Lung (tissue), 12 donors: ENCODE results near the gene SPRN. TPM values are rescaled to one million over a fixed set of nuclear protein-coding genes. Genes with fewer than 3 reads are reported as not detected.

Experiments used
- ATAC-seq: fragments of 200-7000 bp; cut with Tn5 transposase; one replicate; pipeline ENCODE4 v1.9.1; 2020; ENCODE audit warnings: moderate number of reproducible peaks; ENCODE audit not compliant: insufficient read depth, low FRiP score
- DNase-seq, 3 donors: peaks; one replicate each; pipeline ENCODE4 v3.0.0-alpha.2; 2013 to 2017
- H3K27ac ChIP-seq, 2 donors: one replicate each; pipeline ENCODE4 v1.5.1; 2013; ENCODE audit warnings: mild to moderate bottlenecking in 2 of 2, moderate library complexity in 2 of 2, control low read depth in 1 of 2, inconsistent platforms in 1 of 2, low read depth in 1 of 2, low read length in 1 of 2
- H3K27me3 ChIP-seq, 3 donors: one replicate each; pipeline ENCODE4 v1.5.1; 2013; ENCODE audit warnings: low read length in 2 of 3; ENCODE audit not compliant: control insufficient read depth in 3 of 3, insufficient read depth in 3 of 3
- H3K36me3 ChIP-seq, 4 donors: one replicate each; pipeline ENCODE4 v1.5.1; 2013; ENCODE audit warnings: low read length in 4 of 4, mild to moderate bottlenecking in 1 of 4, moderate library complexity in 1 of 4; ENCODE audit not compliant: control insufficient read depth in 4 of 4, insufficient read depth in 4 of 4
- H3K4me1 ChIP-seq, 5 donors: one replicate each; pipeline ENCODE4 v1.5.1; 2013; ENCODE audit warnings: low read length in 5 of 5, mild to moderate bottlenecking in 2 of 5, moderate library complexity in 1 of 5; ENCODE audit not compliant: control insufficient read depth in 5 of 5, insufficient read depth in 5 of 5
- H3K4me3 ChIP-seq: one replicate; pipeline ENCODE4 v1.5.1; 2013; ENCODE audit warnings: mild to moderate bottlenecking, control low read depth, moderate library complexity
- H3K9ac ChIP-seq, 2 donors: one replicate each; pipeline ENCODE4 v1.5.1; 2013; ENCODE audit warnings: low read length in 2 of 2, control low read depth in 1 of 2; ENCODE audit not compliant: insufficient read depth in 1 of 2
- H3K9me3 ChIP-seq, 4 donors: one replicate each; pipeline ENCODE4 v1.5.1; 2013; ENCODE audit warnings: low read length in 3 of 4, mild to moderate bottlenecking in 1 of 4, moderate library complexity in 1 of 4; ENCODE audit not compliant: control insufficient read depth in 4 of 4, insufficient read depth in 3 of 4
- WGBS, 2 donors: extraction: QIAGEN DNeasy Blood & Tissue Kit; methylation state at CpG; one replicate each; pipeline ENCODE4 v1.1.7; 2013; 5-methylcytosine and 5-hydroxymethylcytosine counted together
- polyA plus RNA-seq, 2 donors: library from polyadenylated mRNA; stranded (reverse); fragments of 200-250 nt; gene quantifications; one replicate each; pipeline ENCODE4 v1.2.1, GENCODE V29; 2013
- total RNA-seq, 2 donors: library from RNA; depleted of rRNA in 1 of 2; stranded (reverse); fragments of >200 nt in 1 of 2; gene quantifications; one replicate each; pipeline ENCODE4 v1.2.1, GENCODE V29; 2014 to 2021
- TF ChIP-seq, protein P1 (sequence below): IDR thresholded peaks from 2 replicates; pipeline ENCODE4 v1.5.1; 2012; ENCODE audit warnings: mild to moderate bottlenecking; ENCODE audit errors: control extremely low read depth, extremely low read depth
- donor health status: control.
- donor health status: control.
- donor health status: Bipolar disorder and iron deficiency.
- donor health status: healthy.
- donor health status: DM: yes; HTN: yes; CAD: no.

SPRN gene
- total and polyA plus RNA-seq, 4 donors, result 0.11 to 0.34 (median 0.16) TPM

DNA sequence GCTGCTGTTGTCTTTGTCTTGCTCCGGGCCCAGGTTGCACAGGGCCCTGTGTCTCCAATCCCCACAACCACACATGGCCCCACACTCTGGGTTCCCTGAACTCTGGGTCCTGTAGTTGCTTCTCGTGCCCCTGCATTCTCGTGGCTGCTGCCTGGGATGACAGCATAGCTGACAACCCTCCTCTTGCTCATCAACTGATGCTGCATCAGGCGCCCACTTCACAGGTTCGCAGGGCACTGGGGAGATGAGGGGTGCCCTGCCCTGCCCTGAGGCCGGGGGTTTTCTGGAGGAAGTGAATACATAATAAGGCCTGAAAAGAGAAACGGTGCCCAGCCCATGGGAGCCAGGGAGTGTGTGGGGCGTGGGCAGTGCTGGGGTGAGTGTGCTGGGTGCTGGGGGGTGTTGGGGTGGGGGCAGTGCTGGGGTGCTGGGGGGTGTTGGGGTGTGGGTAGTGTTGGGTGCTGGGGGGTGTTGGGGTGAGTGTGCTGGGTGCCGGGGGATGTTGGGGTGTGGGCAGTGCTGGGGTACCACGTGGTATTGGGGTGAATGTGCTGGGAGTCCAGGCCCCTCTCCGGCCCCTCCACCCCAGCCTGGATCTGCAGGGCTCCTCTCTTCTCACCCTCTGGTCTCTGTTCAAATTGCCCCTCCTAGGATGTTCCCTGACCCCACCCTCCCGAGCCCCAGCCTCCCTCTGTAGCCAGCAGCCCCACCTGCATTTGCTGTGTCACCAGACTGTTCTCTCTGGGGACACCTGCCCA, 32.5 kb downstream of the SPRN start:
- H3K36me3 ChIP-seq, result peaks cover 0 to 13% (median 4%) of the 10 kb centered on the region in 4 donors
- no peak overlapping the region for H3K4me3 ChIP-seq
- no peak for ATAC-seq
- no peaks in the 10 kb centered on the region for H3K27me3 ChIP-seq
- H3K4me1 ChIP-seq, result peaks cover 0 to 9% (median 0%) of the 10 kb centered on the region in 5 donors
- WGBS, 2 donors, result 80 to 83% methylated on average over 11 to 12 of the region's 12 CpGs
- H3K9me3 ChIP-seq, result no peaks in the 10 kb centered on the region
- no peak overlapping the region for H3K27ac ChIP-seq
- H3K9ac ChIP-seq, result no peak overlapping the region
- TF ChIP-seq, protein P1, sequence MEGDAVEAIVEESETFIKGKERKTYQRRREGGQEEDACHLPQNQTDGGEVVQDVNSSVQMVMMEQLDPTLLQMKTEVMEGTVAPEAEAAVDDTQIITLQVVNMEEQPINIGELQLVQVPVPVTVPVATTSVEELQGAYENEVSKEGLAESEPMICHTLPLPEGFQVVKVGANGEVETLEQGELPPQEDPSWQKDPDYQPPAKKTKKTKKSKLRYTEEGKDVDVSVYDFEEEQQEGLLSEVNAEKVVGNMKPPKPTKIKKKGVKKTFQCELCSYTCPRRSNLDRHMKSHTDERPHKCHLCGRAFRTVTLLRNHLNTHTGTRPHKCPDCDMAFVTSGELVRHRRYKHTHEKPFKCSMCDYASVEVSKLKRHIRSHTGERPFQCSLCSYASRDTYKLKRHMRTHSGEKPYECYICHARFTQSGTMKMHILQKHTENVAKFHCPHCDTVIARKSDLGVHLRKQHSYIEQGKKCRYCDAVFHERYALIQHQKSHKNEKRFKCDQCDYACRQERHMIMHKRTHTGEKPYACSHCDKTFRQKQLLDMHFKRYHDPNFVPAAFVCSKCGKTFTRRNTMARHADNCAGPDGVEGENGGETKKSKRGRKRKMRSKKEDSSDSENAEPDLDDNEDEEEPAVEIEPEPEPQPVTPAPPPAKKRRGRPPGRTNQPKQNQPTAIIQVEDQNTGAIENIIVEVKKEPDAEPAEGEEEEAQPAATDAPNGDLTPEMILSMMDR, result no peak
- DNase-seq, result no peak

GRCh38 chr10:133391249-133391635, 33.2 kb downstream of the SPRN start:
- no peak overlapping the region for H3K27ac ChIP-seq
- H3K4me3 ChIP-seq, result no peak overlapping the region
- H3K36me3 ChIP-seq, result peaks cover 0 to 10% (median 4%) of the 10 kb centered on the region in 4 donors
- no peaks in the 10 kb centered on the region for H3K27me3 ChIP-seq
- no peak overlapping the region for H3K9ac ChIP-seq
- WGBS, 2 donors, result 96 to 97% methylated on average over 12 of the region's 12 CpGs
- ATAC-seq (no peak), DNase-seq (no peak)
- H3K9me3 ChIP-seq, result no peaks in the 10 kb centered on the region
- TF ChIP-seq, protein P1, result no peak
- peaks cover 0 to 9% (median 0%) of the 10 kb centered on the region in 5 donors for H3K4me1 ChIP-seq

- 91 to 93% methylated on average over 19 of the region's 19 CpGs for WGBS, 2 donors
- TF ChIP-seq, protein P1, result no peak
- Histone ChIP-seq H3K27me3 (no peaks in the 10 kb centered on the region), H3K4me3 (no peak overlapping the region), H3K4me1 (peaks cover 0 to 9% (median 0%) of the 10 kb centered on the region in 5 donors), H3K36me3 (peaks cover 0 to 6% (median 4%) of the 10 kb centered on the region in 4 donors), H3K27ac (no peak overlapping the region), H3K9me3 (no peaks in the 10 kb centered on the region), H3K9ac (no peak overlapping the region)
- DNase-seq (no peak), ATAC-seq (no peak)
Observed at GRCh38 chr10:133390597-133391248, 33.7 kb downstream of the SPRN start.
